ENCODE data around the gene LYG1. TPM values are rescaled to one million over a fixed set of nuclear protein-coding genes. Genes with fewer than 3 reads are reported as not detected.

The LYG1 gene
- polyA plus RNA-seq, 2 of the 4 experiments (the other 2 are of a cell fraction) = 3.2 to 4.0 TPM

- TF ChIP-seq REST (IDR thresholded peaks at IDR 0.05) (no peak), ZSCAN20 (CRISPR knock-in tag; IDR thresholded peaks at IDR 0.05) (no peak), GATA3 (IDR thresholded peaks at IDR 0.05; ENCODE audit: borderline replicate concordance) (peak; percentile 19; the same call in 1 of the 2 replicates), JUN (IDR thresholded peaks at IDR 0.05) (peak; percentile 14 to 85; a peak in 4 of 5 replicates), ZC3H11A (IDR thresholded peaks at IDR 0.05) (no peak), MAX (IDR thresholded peaks at IDR 0.05) (peak; percentile 96), ZNF302 (CRISPR knock-in tag; IDR thresholded peaks at IDR 0.05) (no peak), BHLHE40 (IDR thresholded peaks at IDR 0.05; ENCODE audit: low read depth, low read length) (no peak), EHMT2 (IDR thresholded peaks at IDR 0.05; ENCODE audit: low read depth) (no peak), TFCP2L1 (CRISPR knock-in tag; IDR thresholded peaks at IDR 0.05) (no peak), CEBPB (IDR thresholded peaks at IDR 0.05) (no peak; a peak in 1 of 4 replicates), RAD21 (conservative IDR thresholded peaks at IDR 0.05 in 1 of 2, IDR thresholded peaks at IDR 0.05 in 1 of 2) (peak in 1 of 2 experiments; percentile 40; a peak in 1 of 5 replicates), PBX3 (IDR thresholded peaks at IDR 0.05) (no peak; the same call in 1 of the 2 replicates), FOXS1 (CRISPR knock-in tag; IDR thresholded peaks at IDR 0.05) (no peak), SMC3 (IDR thresholded peaks at IDR 0.05) (no peak; the same call in 1 of the 3 replicates), CHD4 (IDR thresholded peaks at IDR 0.05; ENCODE audit: borderline replicate concordance) (no peak), POLR2A (IDR thresholded peaks at IDR 0.05; ENCODE audit: low read length) (peak; percentile 88), HMGXB4 (CRISPR knock-in tag; IDR thresholded peaks at IDR 0.05; ENCODE audit: borderline replicate concordance) (no peak), KDM5A (IDR thresholded peaks at IDR 0.05) (no peak)
Measured at GRCh38 chr2:99337113-99338028, 36.4 kb upstream of the LYG1 start, which contains the start of gene EIF5B (continued).

- Histone ChIP-seq H3K27ac (peak overlapping the region; percentile 77 to 92), H3K4me2 (peak overlapping the region; percentile 94), H3K9me3 (no peaks in the 10 kb centered on the region), H3K4me1 (peaks cover 45% of the 10 kb centered on the region), H3K4me3 (peak overlapping the region; percentile 88)
- peak; percentile 13 to 52 for ATAC-seq
- FAIRE-seq = no peak
- TF ChIP-seq FOSL2 (IDR thresholded peaks at IDR 0.05) = no peak
- TF ChIP-seq FOSL2 (CRISPR knock-in tag; IDR thresholded peaks at IDR 0.05) = no peak
- 0 out of 2 replicates have a peak, but pooled peaks have one; percentile 38 for TF ChIP-seq TFCP2L1 (CRISPR knock-in tag; IDR thresholded peaks at IDR 0.05)
- no peak for DNase-seq (ENCODE audit: low read depth in 1 of 2, low spot score in 1 of 2)
- ChIA-PET CTCF (interaction anchor here (1.1 to 3.0 kb wide), 11 partner anchors 9 to 157 kb away, joined by 3 to 18 read pairs (median 4); no protein-coding TSS in a partner anchor), POLR2A (interaction anchor here (0.6 to 2.9 kb wide), 12 partner anchors 12 to 1226 kb away, joined by 3 to 19 read pairs (median 4); partner anchors contain the start of genes LIPT1, MITD1, MRPL30 and PDCL3)
- WGBS (ENCODE audit: missing lambda C conversion rate) = 3% methylated on average over 8 of the region's 8 CpGs
Measured at GRCh38 chr2:99336804-99337112, 35.8 kb upstream of the LYG1 start.

All from A549 (cell line).